RPMI8226 (cell line): Measurements from ENCODE around the gene CEP250.
A peak's percentile ranks its signal among the peaks of the same experiment; 100 is the strongest.

Source experiments
- DNase-seq: peaks from one replicate; pipeline ENCODE4 v3.0.0-alpha.2; 2015

The CEP250 gene

GRCh38 chr20:35563834-35564233 is 108.4 kb downstream of the CEP250 start:
- DNase-seq: no peak

- no peak for DNase-seq
These were observed 109.5 kb downstream of the CEP250 start for GRCh38 chr20:35564905-35565304.

DNA sequence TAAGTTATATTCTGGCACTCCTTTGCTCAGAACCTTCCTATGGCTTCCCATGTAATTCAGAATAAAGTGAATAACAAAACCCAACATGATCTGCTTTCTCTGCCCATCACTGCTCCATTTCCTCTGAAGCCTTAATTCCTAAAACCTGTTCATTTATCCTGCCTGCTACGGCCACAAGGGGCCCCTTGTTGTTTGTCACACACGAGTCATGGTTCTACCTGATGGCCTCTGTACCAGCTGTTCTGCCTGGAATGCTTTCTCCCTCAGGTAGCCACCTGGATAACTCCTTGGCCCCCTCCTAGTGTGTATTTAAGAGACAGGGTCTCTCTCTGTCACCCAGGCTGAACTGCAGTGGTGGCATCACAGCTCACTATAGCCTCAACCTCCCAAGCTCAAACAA is 113.2 kb downstream of the CEP250 start:
- peak; percentile 62 for DNase-seq
